Esophagus squamous epithelium (tissue), 5 donors: ENCODE measurements around the gene ASB18. TPM values are rescaled to one million over a fixed set of nuclear protein-coding genes. Genes with fewer than 3 reads are reported as not detected.

ENCODE experiments used
- DNase-seq: peaks from one replicate; lab custom pipeline; 2025; lab: John Stamatoyannopoulos, UW
- H3K27ac ChIP-seq, 4 donors: fragments of 200-600 bp; sonication (generic); one replicate each; pipeline ENCODE4 v1.5.1; 2016 to 2019; ENCODE audit warnings: mild to moderate bottlenecking in 1 of 4
- H3K27me3 ChIP-seq, 4 donors: fragments of 200-600 bp; sonication (generic); 1 replicate in 3 of 4; 2 replicates in 1 of 4; pipeline versions ENCODE4 v1.5.1 to v1.6.0; 2017 to 2021; ENCODE audit warnings: antibody characterized with exemption in 1 of 4
- H3K36me3 ChIP-seq, 3 donors: fragments of 200-600 bp; sonication (generic); one replicate each; pipeline ENCODE4 v1.5.1; 2016 to 2019
- H3K4me1 ChIP-seq, 3 donors: fragments of 200-600 bp; sonication (generic); one replicate each; pipeline ENCODE4 v1.5.1; 2017 to 2019
- H3K4me3 ChIP-seq, 4 donors: fragments of 200-600 bp; sonication (generic); 1 replicate in 3 of 4; 2 replicates in 1 of 4; pipeline ENCODE4 v1.5.1; 2016 to 2019; ENCODE audit warnings: mild to moderate bottlenecking in 2 of 4, moderate library complexity in 1 of 4
- H3K9me3 ChIP-seq, 3 donors: fragments of 200-600 bp; sonication (generic); one replicate each; pipeline ENCODE4 v1.5.1; 2016 to 2019
- CTCF ChIP-seq, 6 experiments: fragments of 450-650 bp in 4 of 6; fragments of 200-600 bp in 2 of 6; sonication (generic) in 2 of 6; IDR thresholded peaks; one replicate each; pipeline ENCODE4 v1.5.1; 2016 to 2019; ENCODE audit warnings: antibody characterized with exemption in 6 of 6, mild to moderate bottlenecking in 4 of 6, moderate library complexity in 4 of 6
- POLR2A ChIP-seq, 4 donors: fragments of 450-650 bp; IDR thresholded peaks; one replicate each; pipeline ENCODE4 v1.6.1; 2017; ENCODE audit warnings: antibody characterized with exemption in 4 of 4, mild to moderate bottlenecking in 4 of 4, moderate library complexity in 3 of 4
- WGBS, 2 donors: methylation state at CpG; one replicate each; pipeline ENCODE4 v1.1.5; 2018; 5-methylcytosine and 5-hydroxymethylcytosine counted together
- intact Hi-C: fragments of 100-400 bp; cut with DNase I; formaldehyde crosslinking; loops from one replicate; pipeline ENCODE4 v1.15.0; 2022
- total RNA-seq, 4 donors: library from RNA; depleted of rRNA; stranded (reverse); fragments of >200 nt; gene quantifications; one replicate each; pipeline ENCODE4 v1.1.0, GENCODE V29; 2016
- donor health status: DM: yes; HTN: yes; CAD: no.

ASB18 gene
- total RNA-seq, 4 donors from 2014 or later: not detected

- Histone ChIP-seq H3K4me3 (no peak overlapping the region), H3K4me1 (no peaks in the 10 kb centered on the region), H3K27ac (no peak overlapping the region), H3K27me3 (peaks cover 0 to 44% (median 0%) of the 10 kb centered on the region in 4 donors), H3K9me3 (no peaks in the 10 kb centered on the region), H3K36me3 (no peaks in the 10 kb centered on the region)
- 68 to 71% methylated on average over 7 of the region's 7 CpGs for WGBS, 2 donors
- DNase-seq: no peak
- TF ChIP-seq CTCF (IDR thresholded peaks at IDR 0.05) (no peak), POLR2A (IDR thresholded peaks at IDR 0.05) (no peak)
- intact Hi-C loops: no loop called here
Measured at GRCh38 chr2:236286873-236287545, 22.8 kb upstream of the ASB18 start.

GRCh38 chr2:236284208-236284607 lies 20.0 kb upstream of the ASB18 start:
- no peaks in the 10 kb centered on the region for H3K9me3 ChIP-seq
- H3K36me3 ChIP-seq: no peaks in the 10 kb centered on the region
- TF ChIP-seq POLR2A (IDR thresholded peaks at IDR 0.05) (no peak), CTCF (IDR thresholded peaks at IDR 0.05) (no peak)
- H3K27me3 ChIP-seq: peaks cover 0 to 19% (median 0%) of the 10 kb centered on the region in 4 donors
- intact Hi-C loops: no loop called here
- H3K27ac ChIP-seq: no peak overlapping the region
- no peaks in the 10 kb centered on the region for H3K4me1 ChIP-seq
- H3K4me3 ChIP-seq: no peak overlapping the region
- 60 to 70% methylated on average over 1 of the region's 1 CpG for WGBS, 2 donors
- no peak for DNase-seq

- DNase-seq: no peak
- Histone ChIP-seq H3K27ac (no peak overlapping the region), H3K4me1 (no peaks in the 10 kb centered on the region), H3K36me3 (no peaks in the 10 kb centered on the region), H3K9me3 (no peaks in the 10 kb centered on the region), H3K27me3 (peaks cover 0 to 10% (median 0%) of the 10 kb centered on the region in 4 donors), H3K4me3 (no peak overlapping the region)
- TF ChIP-seq CTCF (IDR thresholded peaks at IDR 0.05) (no peak), POLR2A (IDR thresholded peaks at IDR 0.05) (no peak)
- WGBS, 2 donors: 67 to 86% methylated on average over 1 of the region's 1 CpG
- intact Hi-C loops: no loop called here
Measured at GRCh38 chr2:236282406-236282805, 18.2 kb upstream of the ASB18 start.

GRCh38 chr2:236281423-236281822 lies 17.2 kb upstream of the ASB18 start:
- no peak overlapping the region for H3K27ac ChIP-seq
- no peaks in the 10 kb centered on the region for H3K9me3 ChIP-seq
- no peaks in the 10 kb centered on the region for H3K4me1 ChIP-seq
- peaks cover 0 to 8% (median 0%) of the 10 kb centered on the region in 4 donors for H3K27me3 ChIP-seq
- DNase-seq: no peak
- H3K4me3 ChIP-seq: no peak overlapping the region
- 68 to 83% methylated on average over 3 of the region's 3 CpGs for WGBS, 2 donors
- TF ChIP-seq POLR2A (IDR thresholded peaks at IDR 0.05) (no peak), CTCF (IDR thresholded peaks at IDR 0.05) (no peak)
- no peaks in the 10 kb centered on the region for H3K36me3 ChIP-seq
- intact Hi-C loops: no loop called here

- 80 to 84% methylated on average over 1 to 3 of the region's 3 CpGs for WGBS, 2 donors
- TF ChIP-seq CTCF (IDR thresholded peaks at IDR 0.05) (no peak), POLR2A (IDR thresholded peaks at IDR 0.05) (no peak)
Measured at GRCh38 chr2:236273126-236273525, 8.9 kb upstream of the ASB18 start.

More at GRCh38 chr2:236273126-236273525, 8.9 kb upstream of the ASB18 start:
- no peak for DNase-seq
- H3K4me3 ChIP-seq: no peak overlapping the region
- no peaks in the 10 kb centered on the region for H3K36me3 ChIP-seq
- peaks cover 0 to 9% (median 0%) of the 10 kb centered on the region in 3 donors for H3K9me3 ChIP-seq
- H3K27ac ChIP-seq: no peak overlapping the region
- no peaks in the 10 kb centered on the region for H3K4me1 ChIP-seq
- H3K27me3 ChIP-seq: peaks cover 0 to 21% (median 0%) of the 10 kb centered on the region in 4 donors
- intact Hi-C loops: no loop called here
